Measurements from ENCODE around the gene KCNH1.

The KCNH1 gene

DNA sequence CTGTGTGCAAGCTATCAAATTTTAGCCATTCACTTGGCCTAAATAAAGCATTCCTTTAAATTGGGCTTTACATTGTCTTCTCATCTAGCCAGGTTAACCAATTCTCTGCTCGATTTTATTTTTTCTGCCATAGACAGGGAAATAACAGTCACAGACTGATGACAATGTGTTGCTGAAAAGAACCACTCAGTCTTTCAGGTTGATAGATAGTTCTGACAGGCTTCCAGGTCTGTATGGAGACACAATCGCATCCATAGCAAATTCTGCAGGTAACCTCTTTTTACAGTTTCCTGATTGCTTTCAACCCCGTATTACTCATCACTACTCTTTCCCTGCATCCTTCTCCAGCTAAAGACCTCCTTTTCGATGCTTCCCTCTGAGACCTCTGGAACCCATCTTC lies 198.0 kb downstream of the KCNH1 start:
- no peaks in the 10 kb centered on the region for H3K4me1 ChIP-seq (ENCODE audit: control insufficient read depth, low read depth, low read length)
- H2BK15ac ChIP-seq (replicated peaks; ENCODE audit: low read depth): no peak overlapping the region
- no peak for DNase-seq
- no peaks in the 10 kb centered on the region for H3K36me3 ChIP-seq (ENCODE audit: control insufficient read depth, insufficient read depth, low read length)
- H3K4me3 ChIP-seq (ENCODE audit: low read length): no peak overlapping the region
- H2BK120ac ChIP-seq (ENCODE audit: low read depth, low read length): no peak overlapping the region
- no peak overlapping the region for H3K56ac ChIP-seq (ENCODE audit: low read length)
- no peak overlapping the region for H2BK5ac ChIP-seq (ENCODE audit: low read length)
- no CpG with 5 or more reads among the region's 4 CpGs for WGBS (ENCODE audit: extremely low coverage, insufficient coverage, low lambda C conversion rate)
- H3K79me1 ChIP-seq (ENCODE audit: low read length): no peaks in the 10 kb centered on the region
- H3K27ac ChIP-seq (ENCODE audit: low read depth, low read length): no peak overlapping the region
- H4K5ac ChIP-seq (ENCODE audit: low read length): no peak overlapping the region
- H3K23ac ChIP-seq (ENCODE audit: low read length): no peak overlapping the region
- H3K4me2 ChIP-seq (ENCODE audit: low read length): no peak overlapping the region
- no peaks in the 10 kb centered on the region for H3K79me2 ChIP-seq (ENCODE audit: control insufficient read depth, insufficient read depth, low read length)
- H3K18ac ChIP-seq (ENCODE audit: low read length): no peak overlapping the region
- H3K27me3 ChIP-seq (ENCODE audit: insufficient read depth, low read length, poor library complexity): no peaks in the 10 kb centered on the region
- no peak overlapping the region for H4K8ac ChIP-seq (ENCODE audit: low read depth, low read length)
- H3K4ac ChIP-seq (ENCODE audit: low read depth, low read length): no peak overlapping the region
- H2AK5ac ChIP-seq (ENCODE audit: low read length): no peak overlapping the region
- H3K9ac ChIP-seq (ENCODE audit: low read length): no peak overlapping the region

DNA sequence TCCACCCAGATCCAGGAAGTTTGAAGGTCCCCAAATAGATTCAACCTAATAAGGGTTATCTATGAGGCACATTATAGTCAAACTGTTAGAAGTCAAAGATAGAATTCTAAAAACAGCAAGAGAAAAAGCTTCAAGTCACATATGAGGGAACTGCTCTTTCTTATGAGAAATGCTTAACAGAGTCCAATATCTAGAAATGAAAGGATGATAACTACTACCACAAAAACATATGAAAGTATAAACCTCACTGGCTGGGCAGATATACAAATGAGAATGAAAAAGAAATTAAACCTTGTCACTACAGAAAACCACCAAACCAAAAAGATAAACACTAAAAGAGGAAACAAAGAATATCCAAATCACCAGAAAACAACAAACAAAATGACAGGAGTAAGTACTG lies 201.8 kb downstream of the KCNH1 start:
- H4K5ac ChIP-seq (ENCODE audit: low read length): no peak overlapping the region
- H3K36me3 ChIP-seq (ENCODE audit: control insufficient read depth, insufficient read depth, low read length): no peaks in the 10 kb centered on the region
- H3K56ac ChIP-seq (ENCODE audit: low read length): no peak overlapping the region
- H3K79me1 ChIP-seq (ENCODE audit: low read length): no peaks in the 10 kb centered on the region
- no peaks in the 10 kb centered on the region for H3K79me2 ChIP-seq (ENCODE audit: control insufficient read depth, insufficient read depth, low read length)
- H3K4me1 ChIP-seq (ENCODE audit: control insufficient read depth, low read depth, low read length): no peaks in the 10 kb centered on the region
- H3K4ac ChIP-seq (ENCODE audit: low read depth, low read length): no peak overlapping the region
- H2BK5ac ChIP-seq (ENCODE audit: low read length): no peak overlapping the region
- no peak overlapping the region for H4K8ac ChIP-seq (ENCODE audit: low read depth, low read length)
- no peak overlapping the region for H3K4me3 ChIP-seq (ENCODE audit: low read length)
- no peak overlapping the region for H2BK15ac ChIP-seq (replicated peaks; ENCODE audit: low read depth)
- no peak overlapping the region for H3K27ac ChIP-seq (ENCODE audit: low read depth, low read length)
- DNase-seq: no peak
- H3K4me2 ChIP-seq (ENCODE audit: low read length): no peak overlapping the region
- no peaks in the 10 kb centered on the region for H3K27me3 ChIP-seq (ENCODE audit: insufficient read depth, low read length, poor library complexity)
- no peak overlapping the region for H3K18ac ChIP-seq (ENCODE audit: low read length)
- H2AK5ac ChIP-seq (ENCODE audit: low read length): no peak overlapping the region
- H2BK120ac ChIP-seq (ENCODE audit: low read depth, low read length): no peak overlapping the region
- H3K23ac ChIP-seq (ENCODE audit: low read length): no peak overlapping the region
- no peak overlapping the region for H3K9ac ChIP-seq (ENCODE audit: low read length)

DNA sequence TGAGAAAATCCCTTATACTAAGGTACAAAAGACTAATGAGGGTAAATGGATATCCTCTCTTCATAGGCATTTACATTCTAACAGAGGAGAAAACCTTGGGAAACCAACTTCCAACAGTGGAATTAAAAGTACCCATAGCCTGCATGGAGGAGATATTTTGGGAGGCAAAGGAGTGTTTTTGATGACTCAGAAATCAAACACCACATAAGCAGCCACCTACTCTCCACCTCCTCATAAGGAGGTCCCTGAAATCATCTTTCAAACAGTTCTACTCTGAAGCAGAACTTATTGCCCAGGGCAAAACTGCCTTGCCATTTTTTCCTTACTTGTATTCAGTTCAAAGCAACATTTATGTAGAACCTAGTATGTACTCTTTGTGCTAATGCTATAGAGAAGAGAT lies 211.3 kb downstream of the KCNH1 start:
- H3K4ac ChIP-seq (ENCODE audit: low read depth, low read length): no peak overlapping the region
- no peak overlapping the region for H3K27ac ChIP-seq (ENCODE audit: low read depth, low read length)
- no peaks in the 10 kb centered on the region for H3K4me1 ChIP-seq (ENCODE audit: control insufficient read depth, low read depth, low read length)
- H3K56ac ChIP-seq (ENCODE audit: low read length): no peak overlapping the region
- H3K9ac ChIP-seq (ENCODE audit: low read length): no peak overlapping the region
- H3K23ac ChIP-seq (ENCODE audit: low read length): no peak overlapping the region
- H3K4me3 ChIP-seq (ENCODE audit: low read length): no peak overlapping the region
- H3K79me1 ChIP-seq (ENCODE audit: low read length): no peaks in the 10 kb centered on the region
- H4K5ac ChIP-seq (ENCODE audit: low read length): no peak overlapping the region
- H3K36me3 ChIP-seq (ENCODE audit: control insufficient read depth, insufficient read depth, low read length): no peaks in the 10 kb centered on the region
- no peak overlapping the region for H2BK5ac ChIP-seq (ENCODE audit: low read length)
- H3K79me2 ChIP-seq (ENCODE audit: control insufficient read depth, insufficient read depth, low read length): no peaks in the 10 kb centered on the region
- H3K4me2 ChIP-seq (ENCODE audit: low read length): no peak overlapping the region
- H3K18ac ChIP-seq (ENCODE audit: low read length): no peak overlapping the region
- no peak overlapping the region for H2AK5ac ChIP-seq (ENCODE audit: low read length)
- no peak overlapping the region for H2BK120ac ChIP-seq (ENCODE audit: low read depth, low read length)
- H3K27me3 ChIP-seq (ENCODE audit: insufficient read depth, low read length, poor library complexity): no peaks in the 10 kb centered on the region
- no peak overlapping the region for H2BK15ac ChIP-seq (replicated peaks; ENCODE audit: low read depth)
- H4K8ac ChIP-seq (ENCODE audit: low read depth, low read length): no peak overlapping the region
- no peak for DNase-seq

DNA sequence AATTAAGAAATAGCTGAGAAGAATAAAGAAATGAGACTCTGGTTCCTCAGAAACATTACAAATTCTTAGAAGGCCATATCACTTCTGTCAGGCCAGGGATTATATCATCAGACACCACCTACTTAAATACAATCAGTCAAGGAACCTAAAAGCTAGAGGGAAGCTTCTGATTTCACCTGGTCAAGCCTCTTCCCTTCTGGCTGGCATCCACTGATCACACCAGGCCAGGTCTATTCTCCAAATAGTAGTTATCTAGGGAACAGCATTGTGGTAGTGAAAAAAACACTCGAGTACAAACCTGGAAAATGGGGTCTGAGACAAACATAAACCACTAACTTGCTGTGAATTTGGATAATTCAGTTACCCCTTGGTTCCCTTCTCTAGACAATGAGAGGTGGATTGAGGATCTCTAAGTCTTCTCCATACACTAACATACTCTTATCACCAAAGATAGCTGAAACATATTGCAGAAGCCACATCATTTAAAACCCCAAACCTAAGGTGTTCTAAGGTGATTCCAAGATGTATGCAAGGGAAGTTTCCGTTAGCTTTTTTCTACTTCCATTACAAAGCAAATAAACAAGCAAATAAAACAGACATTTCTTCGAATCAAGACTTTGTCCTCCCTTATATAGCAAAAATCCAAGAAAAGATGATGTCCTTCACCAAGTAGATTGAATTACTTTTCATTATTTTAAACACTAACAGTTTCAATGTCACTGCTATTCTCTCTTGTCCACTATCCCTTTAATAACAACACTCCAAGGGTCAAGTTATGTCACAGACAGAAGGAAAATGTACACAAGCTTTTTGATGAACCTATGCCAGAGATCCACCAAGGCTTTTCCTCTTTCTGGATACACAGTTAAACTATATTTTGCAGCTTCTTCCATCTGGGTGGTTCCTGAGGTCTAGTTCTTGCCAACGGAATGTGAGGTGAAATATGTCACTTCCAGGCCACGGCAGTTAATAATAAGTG lies 212.9 kb downstream of the KCNH1 start:
- no peak for DNase-seq
- Histone ChIP-seq H3K56ac (ENCODE audit: low read length) (no peak overlapping the region), H3K23ac (ENCODE audit: low read length) (no peak overlapping the region), H3K4me3 (ENCODE audit: low read length) (no peak overlapping the region), H3K4me1 (ENCODE audit: control insufficient read depth, low read depth, low read length) (no peaks in the 10 kb centered on the region), H4K5ac (ENCODE audit: low read length) (no peak overlapping the region), H3K27me3 (ENCODE audit: insufficient read depth, low read length, poor library complexity) (no peaks in the 10 kb centered on the region), H2BK15ac (replicated peaks; ENCODE audit: low read depth) (no peak overlapping the region), H3K4ac (ENCODE audit: low read depth, low read length) (no peak overlapping the region), H3K36me3 (ENCODE audit: control insufficient read depth, insufficient read depth, low read length) (no peaks in the 10 kb centered on the region), H2AK5ac (ENCODE audit: low read length) (no peak overlapping the region), H4K8ac (ENCODE audit: low read depth, low read length) (no peak overlapping the region), H2BK120ac (ENCODE audit: low read depth, low read length) (no peak overlapping the region), H3K79me2 (ENCODE audit: control insufficient read depth, insufficient read depth, low read length) (no peaks in the 10 kb centered on the region), H3K79me1 (ENCODE audit: low read length) (no peaks in the 10 kb centered on the region), H3K18ac (ENCODE audit: low read length) (no peak overlapping the region), H3K27ac (ENCODE audit: low read depth, low read length) (no peak overlapping the region), H2BK5ac (ENCODE audit: low read length) (no peak overlapping the region), H3K4me2 (ENCODE audit: low read length) (no peak overlapping the region), H3K9ac (ENCODE audit: low read length) (no peak overlapping the region)
- WGBS (ENCODE audit: extremely low coverage, insufficient coverage, low lambda C conversion rate): no CpG with 5 or more reads among the region's 5 CpGs

DNA sequence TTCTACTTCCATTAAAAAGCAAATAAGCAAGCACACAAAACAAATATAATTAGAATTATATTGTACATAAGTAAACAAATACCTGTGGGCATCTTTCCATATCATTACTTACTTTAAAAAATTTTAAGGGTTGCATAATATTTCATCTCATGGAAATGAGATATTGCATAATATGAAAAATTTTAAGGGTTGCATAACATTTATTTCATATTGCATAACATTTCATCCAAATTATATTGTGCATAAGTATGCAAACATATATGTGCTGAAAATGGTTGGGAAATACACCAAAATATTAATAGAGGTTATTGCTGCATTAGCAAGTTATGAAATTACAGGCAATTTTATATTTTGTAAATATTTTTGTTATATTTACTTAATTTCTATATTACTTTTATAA lies 213.7 kb downstream of the KCNH1 start:
- no peak overlapping the region for H3K4me2 ChIP-seq (ENCODE audit: low read length)
- no peak overlapping the region for H3K18ac ChIP-seq (ENCODE audit: low read length)
- no peak overlapping the region for H3K27ac ChIP-seq (ENCODE audit: low read depth, low read length)
- H3K27me3 ChIP-seq (ENCODE audit: insufficient read depth, low read length, poor library complexity): no peaks in the 10 kb centered on the region
- no peak overlapping the region for H2BK15ac ChIP-seq (replicated peaks; ENCODE audit: low read depth)
- H3K79me1 ChIP-seq (ENCODE audit: low read length): no peaks in the 10 kb centered on the region
- H3K23ac ChIP-seq (ENCODE audit: low read length): no peak overlapping the region
- no peak overlapping the region for H3K9ac ChIP-seq (ENCODE audit: low read length)
- H4K5ac ChIP-seq (ENCODE audit: low read length): no peak overlapping the region
- no peak overlapping the region for H3K4ac ChIP-seq (ENCODE audit: low read depth, low read length)
- no peak overlapping the region for H2BK120ac ChIP-seq (ENCODE audit: low read depth, low read length)
- no peak overlapping the region for H2BK5ac ChIP-seq (ENCODE audit: low read length)
- no peaks in the 10 kb centered on the region for H3K36me3 ChIP-seq (ENCODE audit: control insufficient read depth, insufficient read depth, low read length)
- H3K79me2 ChIP-seq (ENCODE audit: control insufficient read depth, insufficient read depth, low read length): no peaks in the 10 kb centered on the region
- DNase-seq: no peak
- no peak overlapping the region for H3K56ac ChIP-seq (ENCODE audit: low read length)
- H2AK5ac ChIP-seq (ENCODE audit: low read length): no peak overlapping the region
- no peak overlapping the region for H4K8ac ChIP-seq (ENCODE audit: low read depth, low read length)
- H3K4me1 ChIP-seq (ENCODE audit: control insufficient read depth, low read depth, low read length): no peaks in the 10 kb centered on the region
- H3K4me3 ChIP-seq (ENCODE audit: low read length): no peak overlapping the region

DNA sequence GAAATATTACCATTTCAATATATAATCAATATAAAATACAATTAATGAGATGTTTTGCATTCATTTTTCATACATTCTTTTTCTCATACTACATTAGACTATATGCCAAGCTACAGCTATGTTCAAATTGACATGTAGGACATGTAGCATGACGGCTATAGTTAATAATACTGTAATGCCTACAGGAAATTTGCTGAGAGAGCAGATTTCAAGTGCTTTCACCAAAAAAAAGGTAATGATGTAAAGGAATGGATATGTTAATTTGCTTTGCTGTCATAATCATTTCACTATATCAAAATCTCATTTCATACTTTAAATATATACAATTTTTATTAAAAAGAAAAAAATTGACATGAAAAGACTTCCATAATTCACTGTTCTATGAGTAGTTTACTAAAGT lies 215.1 kb downstream of the KCNH1 start:
- no peak overlapping the region for H4K8ac ChIP-seq (ENCODE audit: low read depth, low read length)
- no peaks in the 10 kb centered on the region for H3K79me2 ChIP-seq (ENCODE audit: control insufficient read depth, insufficient read depth, low read length)
- no peak overlapping the region for H3K18ac ChIP-seq (ENCODE audit: low read length)
- H2BK15ac ChIP-seq (replicated peaks; ENCODE audit: low read depth): no peak overlapping the region
- H3K56ac ChIP-seq (ENCODE audit: low read length): no peak overlapping the region
- H2AK5ac ChIP-seq (ENCODE audit: low read length): no peak overlapping the region
- no peaks in the 10 kb centered on the region for H3K79me1 ChIP-seq (ENCODE audit: low read length)
- no peak overlapping the region for H2BK120ac ChIP-seq (ENCODE audit: low read depth, low read length)
- H3K4me1 ChIP-seq (ENCODE audit: control insufficient read depth, low read depth, low read length): no peaks in the 10 kb centered on the region
- no CpG with 5 or more reads among the region's 1 CpG for WGBS (ENCODE audit: extremely low coverage, insufficient coverage, low lambda C conversion rate)
- H4K5ac ChIP-seq (ENCODE audit: low read length): no peak overlapping the region
- H3K4me3 ChIP-seq (ENCODE audit: low read length): no peak overlapping the region
- no peak overlapping the region for H3K27ac ChIP-seq (ENCODE audit: low read depth, low read length)
- no peak overlapping the region for H3K4ac ChIP-seq (ENCODE audit: low read depth, low read length)
- no peaks in the 10 kb centered on the region for H3K27me3 ChIP-seq (ENCODE audit: insufficient read depth, low read length, poor library complexity)
- no peak overlapping the region for H3K23ac ChIP-seq (ENCODE audit: low read length)
- no peak for DNase-seq
- no peaks in the 10 kb centered on the region for H3K36me3 ChIP-seq (ENCODE audit: control insufficient read depth, insufficient read depth, low read length)
- H2BK5ac ChIP-seq (ENCODE audit: low read length): no peak overlapping the region
- H3K4me2 ChIP-seq (ENCODE audit: low read length): no peak overlapping the region
- H3K9ac ChIP-seq (ENCODE audit: low read length): no peak overlapping the region

All from mesendoderm (in vitro differentiated cells).